Endothelial cell (in vitro differentiated cells): Measurements from ENCODE around the gene NCKAP5L. TPM values are rescaled to one million over a fixed set of nuclear protein-coding genes. Genes with fewer than 3 reads are reported as not detected.
A peak's percentile ranks its signal among the peaks of the same experiment; 100 is the strongest.

Experiments used
- DNase-seq: peaks from one replicate; pipeline ENCODE4 v3.0.0; 2021; ENCODE audit warnings: low spot score
- H3K27ac Mint-ChIP-seq: one replicate; pipeline ENCODE4 v1.8.0; 2021; ENCODE audit warnings: mixed read lengths, inconsistent platforms; ENCODE audit not compliant: unreplicated experiment
- H3K27me3 Mint-ChIP-seq: one replicate; pipeline ENCODE4 v1.8.0; 2021; ENCODE audit warnings: mild to moderate bottlenecking, moderate library complexity, mixed read lengths, inconsistent platforms; ENCODE audit not compliant: unreplicated experiment
- H3K36me3 Mint-ChIP-seq: one replicate; pipeline ENCODE4 v1.8.0; 2021; ENCODE audit warnings: mild to moderate bottlenecking, low read depth, mixed read lengths, inconsistent platforms; ENCODE audit not compliant: unreplicated experiment
- H3K4me1 Mint-ChIP-seq: one replicate; pipeline ENCODE4 v1.8.0; 2021; ENCODE audit warnings: mild to moderate bottlenecking, mixed read lengths, inconsistent platforms; ENCODE audit not compliant: unreplicated experiment
- H3K4me3 Mint-ChIP-seq: one replicate; pipeline ENCODE4 v1.8.0; 2021; ENCODE audit warnings: mild to moderate bottlenecking, mixed read lengths, inconsistent platforms; ENCODE audit not compliant: unreplicated experiment
- H3K9me3 Mint-ChIP-seq: one replicate; pipeline ENCODE4 v1.8.0; 2021; ENCODE audit warnings: mixed read lengths, inconsistent platforms; ENCODE audit not compliant: unreplicated experiment
- total RNA-seq: library from RNA; stranded (reverse); fragmentation: NEBNext Ultra II Directional; extraction: Animal tissue kit (Norgen Biotek cat#: 25700); gene quantifications from one replicate; pipeline ENCODE4 v1.2.1, GENCODE V29; 2021; ENCODE audit not compliant: unreplicated experiment
- TF ChIP-seq, protein P1 (sequence below): fragments of 200-600 bp; sonication (generic); IDR thresholded peaks from one replicate; pipeline ENCODE4 v1.5.0; 2021; ENCODE audit warnings: antibody characterized with exemption; ENCODE audit not compliant: unreplicated experiment

The NCKAP5L gene
- total RNA-seq, 1 donor from 2014 or later = 70.9 TPM

DNA sequence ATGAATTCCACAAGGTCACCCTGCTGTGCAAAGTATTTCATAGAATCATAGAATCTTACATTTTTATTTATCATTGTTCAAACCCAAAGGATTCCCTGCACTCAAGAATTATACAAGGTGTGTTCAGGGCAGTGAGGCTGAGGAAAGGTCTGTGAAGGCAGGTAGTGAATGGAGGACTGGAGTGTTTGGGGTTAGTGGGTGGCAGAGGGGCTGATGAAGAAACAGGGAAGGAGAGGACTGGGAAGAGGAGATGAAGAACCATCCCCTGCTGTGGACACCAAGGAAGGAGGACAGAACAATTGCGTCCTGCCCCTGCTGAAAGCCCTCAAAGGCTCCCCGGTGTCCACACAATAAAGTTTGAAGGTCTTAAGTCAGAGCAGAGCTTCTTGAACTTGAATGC, 25.5 kb upstream of the NCKAP5L start:
- H3K27me3 Mint-ChIP-seq = peaks cover 2% of the 10 kb centered on the region
- no peaks in the 10 kb centered on the region for H3K9me3 Mint-ChIP-seq
- no peak for DNase-seq
- no peak overlapping the region for H3K4me3 Mint-ChIP-seq
- peaks cover 2% of the 10 kb centered on the region for H3K4me1 Mint-ChIP-seq
- H3K36me3 Mint-ChIP-seq = no peaks in the 10 kb centered on the region
- H3K27ac Mint-ChIP-seq = no peak overlapping the region
- TF ChIP-seq, protein P1, sequence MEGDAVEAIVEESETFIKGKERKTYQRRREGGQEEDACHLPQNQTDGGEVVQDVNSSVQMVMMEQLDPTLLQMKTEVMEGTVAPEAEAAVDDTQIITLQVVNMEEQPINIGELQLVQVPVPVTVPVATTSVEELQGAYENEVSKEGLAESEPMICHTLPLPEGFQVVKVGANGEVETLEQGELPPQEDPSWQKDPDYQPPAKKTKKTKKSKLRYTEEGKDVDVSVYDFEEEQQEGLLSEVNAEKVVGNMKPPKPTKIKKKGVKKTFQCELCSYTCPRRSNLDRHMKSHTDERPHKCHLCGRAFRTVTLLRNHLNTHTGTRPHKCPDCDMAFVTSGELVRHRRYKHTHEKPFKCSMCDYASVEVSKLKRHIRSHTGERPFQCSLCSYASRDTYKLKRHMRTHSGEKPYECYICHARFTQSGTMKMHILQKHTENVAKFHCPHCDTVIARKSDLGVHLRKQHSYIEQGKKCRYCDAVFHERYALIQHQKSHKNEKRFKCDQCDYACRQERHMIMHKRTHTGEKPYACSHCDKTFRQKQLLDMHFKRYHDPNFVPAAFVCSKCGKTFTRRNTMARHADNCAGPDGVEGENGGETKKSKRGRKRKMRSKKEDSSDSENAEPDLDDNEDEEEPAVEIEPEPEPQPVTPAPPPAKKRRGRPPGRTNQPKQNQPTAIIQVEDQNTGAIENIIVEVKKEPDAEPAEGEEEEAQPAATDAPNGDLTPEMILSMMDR = no peak

DNA sequence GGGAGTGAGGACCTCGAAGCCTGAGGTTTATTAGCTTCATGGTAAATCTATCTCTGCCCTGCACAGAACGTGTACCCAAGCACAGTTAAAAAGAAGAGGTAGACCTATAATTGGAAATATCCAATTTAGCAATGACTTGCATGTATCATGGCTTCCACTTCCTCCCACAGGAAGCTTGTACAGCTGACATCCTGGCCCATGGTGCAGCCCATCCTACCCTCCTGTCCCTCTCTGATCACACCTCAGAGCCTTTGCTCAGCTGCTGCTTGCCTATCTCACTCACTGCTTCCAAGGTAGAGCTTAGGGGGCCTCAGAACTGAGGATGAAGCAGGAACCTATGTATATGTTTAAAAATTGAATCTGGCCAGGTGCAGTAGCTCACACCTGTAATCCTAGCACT, 18.9 kb upstream of the NCKAP5L start:
- Mint-ChIP-seq H3K4me1 (peaks cover 7% of the 10 kb centered on the region), H3K27me3 (peaks cover 5% of the 10 kb centered on the region), H3K36me3 (no peaks in the 10 kb centered on the region), H3K27ac (no peak overlapping the region), H3K4me3 (no peak overlapping the region), H3K9me3 (no peaks in the 10 kb centered on the region)
- TF ChIP-seq, protein P1 = no peak
- DNase-seq = no peak

DNA sequence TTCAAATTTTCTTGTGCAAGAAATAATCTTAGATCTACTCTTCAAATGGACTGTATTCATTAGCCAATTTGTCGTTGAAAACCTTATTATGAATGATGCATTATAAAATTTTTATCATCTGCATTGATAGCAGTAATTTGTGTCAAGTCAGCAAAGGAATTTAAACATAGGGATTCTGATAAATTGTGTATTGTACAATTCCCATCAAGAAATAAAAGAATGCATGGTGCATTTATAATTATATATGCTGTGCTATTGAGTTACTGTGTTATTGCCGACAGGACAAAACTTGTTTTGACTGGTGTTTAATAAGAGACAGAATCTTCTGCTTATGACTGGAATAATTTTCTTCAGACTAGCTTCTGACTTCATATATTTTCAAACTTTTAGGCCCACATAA, 17.8 kb upstream of the NCKAP5L start:
- no peak for DNase-seq
- no peaks in the 10 kb centered on the region for H3K36me3 Mint-ChIP-seq
- no peaks in the 10 kb centered on the region for H3K9me3 Mint-ChIP-seq
- H3K4me1 Mint-ChIP-seq = peaks cover 16% of the 10 kb centered on the region
- peaks cover 5% of the 10 kb centered on the region for H3K27me3 Mint-ChIP-seq
- H3K4me3 Mint-ChIP-seq = no peak overlapping the region
- H3K27ac Mint-ChIP-seq = no peak overlapping the region
- TF ChIP-seq, protein P1 = no peak

DNA sequence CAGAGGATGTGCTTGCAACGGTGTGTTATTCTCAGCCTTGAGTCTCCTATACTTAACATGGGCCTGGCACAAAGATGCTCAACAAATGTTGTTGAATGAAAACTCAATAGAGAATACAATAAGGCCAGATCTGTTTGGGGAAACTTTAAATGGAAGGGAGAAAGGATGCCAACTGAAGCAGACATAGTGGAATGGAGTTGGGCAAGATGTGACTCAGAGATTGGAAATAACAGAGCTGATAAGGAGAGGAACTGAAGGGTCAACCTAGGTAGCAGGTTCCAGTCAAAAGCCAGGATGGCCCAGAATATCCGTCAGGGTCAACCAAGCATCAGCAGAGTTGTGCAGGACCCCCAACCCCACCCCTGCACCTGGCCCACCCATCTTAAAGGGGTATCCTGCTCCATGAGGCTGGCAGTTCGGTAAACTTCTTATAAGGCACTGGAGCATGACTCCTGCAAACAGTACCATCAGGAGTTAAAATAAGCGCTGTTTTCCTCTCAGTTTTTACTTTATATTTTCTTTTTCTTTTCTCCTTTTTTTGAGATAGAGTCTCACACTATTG, 15.7 kb upstream of the NCKAP5L start:
- peaks cover 18% of the 10 kb centered on the region for H3K4me1 Mint-ChIP-seq

DNA sequence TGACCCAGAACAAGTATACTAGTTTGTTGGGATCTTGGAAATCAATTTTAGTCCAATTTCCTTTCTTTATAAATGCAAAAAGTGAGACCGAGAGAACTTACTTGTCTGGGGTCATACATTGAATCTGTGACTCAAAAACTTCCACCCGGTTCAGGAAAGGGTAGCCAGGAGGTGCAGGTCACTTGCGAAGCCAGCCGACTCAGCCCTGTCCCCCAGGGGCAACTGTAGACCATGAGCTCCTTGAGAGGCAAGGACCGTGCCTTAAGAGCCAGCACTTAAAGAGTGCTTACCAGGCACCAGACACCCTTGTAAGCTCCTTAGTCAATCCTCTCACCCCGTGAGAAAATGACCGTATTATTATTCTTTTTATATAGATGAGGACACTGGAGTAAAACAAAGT, 15.2 kb upstream of the NCKAP5L start:
- Mint-ChIP-seq H3K27me3 (peaks cover 5% of the 10 kb centered on the region), H3K4me3 (peak overlapping the region; percentile 93), H3K27ac (peak overlapping the region; percentile 90), H3K4me1 (peaks cover 18% of the 10 kb centered on the region), H3K36me3 (no peaks in the 10 kb centered on the region), H3K9me3 (no peaks in the 10 kb centered on the region)
- no peak for DNase-seq
- TF ChIP-seq, protein P1 = no peak

More for the DNA sequence above, 15.7 kb upstream of the NCKAP5L start:
- Mint-ChIP-seq H3K36me3 (no peaks in the 10 kb centered on the region), H3K4me3 (peak overlapping the region; percentile 33), H3K27me3 (peaks cover 8% of the 10 kb centered on the region), H3K9me3 (no peaks in the 10 kb centered on the region), H3K27ac (no peak overlapping the region)
- TF ChIP-seq, protein P1 = no peak
- no peak for DNase-seq
